Mesendoderm (in vitro differentiated cells): ENCODE results near the gene NAPB.

ENCODE experiments used
- DNase-seq: peaks from one replicate; pipeline ENCODE4 v3.0.0; 2013
- H2AK5ac ChIP-seq: 2 replicates; pipeline ENCODE4 v1.6.1; 2013; ENCODE audit warnings: low read length, inconsistent platforms
- H2BK120ac ChIP-seq: 2 replicates; pipeline ENCODE4 v1.6.1; 2013; ENCODE audit warnings: low read depth, mild to moderate bottlenecking, low read length, moderate library complexity, mixed read lengths
- H2BK15ac ChIP-seq: replicated peaks from 2 replicates; pipeline ENCODE4 v1.6.1; 2013; ENCODE audit warnings: low read depth, mild to moderate bottlenecking, moderate library complexity
- H2BK5ac ChIP-seq: 2 replicates; pipeline ENCODE4 v1.6.1; 2013; ENCODE audit warnings: low read length, inconsistent platforms
- H3K18ac ChIP-seq: 2 replicates; pipeline ENCODE4 v1.6.1; 2013; ENCODE audit warnings: mild to moderate bottlenecking, low read length, mixed read lengths
- H3K23ac ChIP-seq: one replicate; pipeline ENCODE4 v1.6.1; 2013; ENCODE audit warnings: low read length
- H3K27ac ChIP-seq: 2 replicates; pipeline ENCODE4 v1.5.1; 2013; ENCODE audit warnings: low read depth, mild to moderate bottlenecking, inconsistent platforms, low read length, moderate library complexity
- H3K27me3 ChIP-seq: 2 replicates; pipeline ENCODE4 v1.6.1; 2013; ENCODE audit warnings: low read length, control low read depth, mild to moderate bottlenecking, inconsistent platforms; ENCODE audit not compliant: insufficient read depth, poor library complexity
- H3K36me3 ChIP-seq: 2 replicates; pipeline ENCODE4 v1.6.1; 2013; ENCODE audit warnings: low read length, inconsistent platforms; ENCODE audit not compliant: control insufficient read depth, insufficient read depth
- H3K4ac ChIP-seq: one replicate; pipeline ENCODE4 v1.6.1; 2013; ENCODE audit warnings: low read depth, mild to moderate bottlenecking, low read length, moderate library complexity
- H3K4me1 ChIP-seq: 2 replicates; pipeline ENCODE4 v1.6.1; 2013; ENCODE audit warnings: low read depth, low read length, inconsistent platforms; ENCODE audit not compliant: control insufficient read depth
- H3K4me2 ChIP-seq: 2 replicates; pipeline ENCODE4 v1.6.1; 2013; ENCODE audit warnings: low read length
- H3K4me3 ChIP-seq: 2 replicates; pipeline ENCODE4 v1.5.1; 2013; ENCODE audit warnings: mild to moderate bottlenecking, low read length
- H3K56ac ChIP-seq: one replicate; pipeline ENCODE4 v1.6.1; 2013; ENCODE audit warnings: low read length
- H3K79me1 ChIP-seq: 2 replicates; pipeline ENCODE4 v1.6.1; 2013; ENCODE audit warnings: low read length, inconsistent platforms
- H3K79me2 ChIP-seq: 2 replicates; pipeline ENCODE4 v1.6.1; 2013; ENCODE audit warnings: mild to moderate bottlenecking, low read length; ENCODE audit not compliant: control insufficient read depth, insufficient read depth
- H3K9ac ChIP-seq: 2 replicates; pipeline ENCODE4 v1.6.1; 2013; ENCODE audit warnings: low read length, inconsistent platforms
- H4K5ac ChIP-seq: one replicate; pipeline ENCODE4 v1.6.1; 2013; ENCODE audit warnings: low read length
- H4K8ac ChIP-seq: one replicate; pipeline ENCODE4 v1.6.1; 2013; ENCODE audit warnings: low read depth, mild to moderate bottlenecking, control low read depth, low read length, moderate library complexity
- WGBS: extraction: QIAGEN DNeasy Blood & Tissue Kit; methylation state at CpG from one replicate; pipeline ENCODE4 v1.1.7; 2013; ENCODE audit warnings: low lambda C conversion rate, missing lambda C conversion rate; ENCODE audit not compliant: insufficient coverage; ENCODE audit errors: extremely low coverage; 5-methylcytosine and 5-hydroxymethylcytosine counted together

NAPB gene

GRCh38 chr20:23368316-23369071 lies 52.8 kb downstream of the NAPB start:
- peaks cover 7% of the 10 kb centered on the region for H3K36me3 ChIP-seq
- no peak overlapping the region for H3K18ac ChIP-seq
- no peak overlapping the region for H3K4me3 ChIP-seq
- no peak overlapping the region for H2BK120ac ChIP-seq
- no peak overlapping the region for H3K4me2 ChIP-seq
- no peak overlapping the region for H4K5ac ChIP-seq
- H3K27me3 ChIP-seq, result no peaks in the 10 kb centered on the region
- H3K79me1 ChIP-seq, result peaks cover 20% of the 10 kb centered on the region
- H4K8ac ChIP-seq, result no peak overlapping the region
- no peak overlapping the region for H2AK5ac ChIP-seq
- no peak overlapping the region for H3K27ac ChIP-seq
- H3K4ac ChIP-seq, result no peak overlapping the region
- peaks cover under 1% of the 10 kb centered on the region for H3K4me1 ChIP-seq
- H3K9ac ChIP-seq, result no peak overlapping the region
- no peak overlapping the region for H3K23ac ChIP-seq
- H2BK15ac ChIP-seq, result no peak overlapping the region
- no CpG with 5 or more reads among the region's 2 CpGs for WGBS
- H3K79me2 ChIP-seq, result peaks cover 29% of the 10 kb centered on the region
- H2BK5ac ChIP-seq, result no peak overlapping the region
- no peak for DNase-seq
- no peak overlapping the region for H3K56ac ChIP-seq

GRCh38 chr20:23367770-23368169 lies 53.5 kb downstream of the NAPB start:
- no peak overlapping the region for H3K9ac ChIP-seq
- H2BK15ac ChIP-seq, result no peak overlapping the region
- no peak overlapping the region for H4K8ac ChIP-seq
- H4K5ac ChIP-seq, result no peak overlapping the region
- H3K4ac ChIP-seq, result no peak overlapping the region
- no peak overlapping the region for H3K18ac ChIP-seq
- H3K27ac ChIP-seq, result no peak overlapping the region
- H3K4me1 ChIP-seq, result peaks cover 7% of the 10 kb centered on the region
- no peak overlapping the region for H2BK120ac ChIP-seq
- peaks cover 36% of the 10 kb centered on the region for H3K79me2 ChIP-seq
- no peak overlapping the region for H2AK5ac ChIP-seq
- H3K23ac ChIP-seq, result no peak overlapping the region
- no peak overlapping the region for H3K4me3 ChIP-seq
- H2BK5ac ChIP-seq, result no peak overlapping the region
- peaks cover 27% of the 10 kb centered on the region for H3K79me1 ChIP-seq
- DNase-seq, result no peak
- no peak overlapping the region for H3K56ac ChIP-seq
- peaks cover 5% of the 10 kb centered on the region for H3K36me3 ChIP-seq
- H3K4me2 ChIP-seq, result no peak overlapping the region
- no peaks in the 10 kb centered on the region for H3K27me3 ChIP-seq

- no peaks in the 10 kb centered on the region for H3K27me3 ChIP-seq
- no peak overlapping the region for H4K8ac ChIP-seq
- DNase-seq, result no peak
- peaks cover 38% of the 10 kb centered on the region for H3K79me2 ChIP-seq
- no peak overlapping the region for H2AK5ac ChIP-seq
- no peak overlapping the region for H3K9ac ChIP-seq
- peaks cover 7% of the 10 kb centered on the region for H3K4me1 ChIP-seq
- no peak overlapping the region for H3K56ac ChIP-seq
- H3K18ac ChIP-seq, result no peak overlapping the region
- H2BK120ac ChIP-seq, result no peak overlapping the region
- peaks cover 4% of the 10 kb centered on the region for H3K36me3 ChIP-seq
- no peak overlapping the region for H3K4me2 ChIP-seq
- peaks cover 29% of the 10 kb centered on the region for H3K79me1 ChIP-seq
- no peak overlapping the region for H3K27ac ChIP-seq
- no peak overlapping the region for H2BK5ac ChIP-seq
- H3K4me3 ChIP-seq, result no peak overlapping the region
- no peak overlapping the region for H2BK15ac ChIP-seq
- WGBS, result no CpG with 5 or more reads among the region's 1 CpG
- no peak overlapping the region for H3K4ac ChIP-seq
- no peak overlapping the region for H4K5ac ChIP-seq
- no peak overlapping the region for H3K23ac ChIP-seq
Measured at GRCh38 chr20:23366384-23366783, 54.9 kb downstream of the NAPB start.

GRCh38 chr20:23365390-23366165 lies 55.7 kb downstream of the NAPB start:
- peaks cover 4% of the 10 kb centered on the region for H3K36me3 ChIP-seq

GRCh38 chr20:23363257-23363649 lies 58.0 kb downstream of the NAPB start:
- Histone ChIP-seq H2BK15ac (no peak overlapping the region), H3K4me3 (no peak overlapping the region), H3K36me3 (peaks cover 2% of the 10 kb centered on the region), H3K4ac (no peak overlapping the region), H3K23ac (no peak overlapping the region), H4K8ac (no peak overlapping the region), H3K79me2 (peaks cover 38% of the 10 kb centered on the region), H3K4me2 (peak overlapping the region; percentile 86), H3K56ac (peak overlapping the region; percentile 86), H2BK5ac (no peak overlapping the region), H2BK120ac (no peak overlapping the region), H4K5ac (no peak overlapping the region), H3K27ac (no peak overlapping the region), H3K9ac (peak overlapping the region; percentile 83), H3K4me1 (peaks cover 7% of the 10 kb centered on the region), H3K18ac (no peak overlapping the region), H3K27me3 (no peaks in the 10 kb centered on the region), H2AK5ac (no peak overlapping the region), H3K79me1 (peaks cover 29% of the 10 kb centered on the region)
- DNase-seq, result no peak
- no CpG with 5 or more reads among the region's 4 CpGs for WGBS

More at GRCh38 chr20:23365390-23366165, 55.7 kb downstream of the NAPB start:
- Histone ChIP-seq H3K27ac (no peak overlapping the region), H3K4me3 (no peak overlapping the region), H2BK120ac (no peak overlapping the region), H3K4ac (no peak overlapping the region), H3K4me1 (peaks cover 7% of the 10 kb centered on the region), H2BK15ac (no peak overlapping the region), H3K18ac (no peak overlapping the region), H3K56ac (no peak overlapping the region), H3K9ac (no peak overlapping the region), H3K79me2 (peaks cover 38% of the 10 kb centered on the region), H3K27me3 (no peaks in the 10 kb centered on the region), H3K4me2 (no peak overlapping the region), H2BK5ac (no peak overlapping the region), H4K8ac (no peak overlapping the region), H3K23ac (no peak overlapping the region), H4K5ac (no peak overlapping the region), H2AK5ac (no peak overlapping the region), H3K79me1 (peaks cover 29% of the 10 kb centered on the region)
- no CpG with 5 or more reads among the region's 65 CpGs for WGBS
- DNase-seq, result no peak
